HepG2 (cell line): ENCODE results near the gene LMTK2. TPM values are rescaled to one million over a fixed set of nuclear protein-coding genes. Genes with fewer than 3 reads are reported as not detected.

Experiments
- ATAC-seq: fragments of 200-7000 bp; cut with Tn5 transposase; 3 replicates; pipeline ENCODE4 v1.9.1; 2020; ENCODE audit warnings: mild to moderate bottlenecking, moderate library complexity
- BruUV-seq: library from RNA; stranded (reverse); fragments of 400-500 nt; replicated peaks from 2 replicates; lab custom pipeline; 2021; lab: Mats Ljungman, UMichigan
- CTCF ChIA-PET: fragments of 300-600 bp; formaldehyde crosslinking; extraction: SDS; loops from one replicate; lab custom pipeline; 2021; ENCODE audit warnings: low total read pairs, inconsistent platforms, low intra/inter-chr PET ratio; lab: Yijun Ruan, JAX
- POLR2A ChIA-PET: fragments of 350-600 bp; sonication (Branson Sonifier 250); formaldehyde crosslinking; loops from one replicate; lab custom pipeline; 2020; ENCODE audit warnings: antibody characterized with exemption, inconsistent platforms; lab: Yijun Ruan, JAX
- DNase-seq: peaks from one replicate; pipeline ENCODE4 v3.0.0-alpha.2; 2015; ENCODE audit warnings: low spot score
- FAIRE-seq: peaks from 3 replicates; lab custom pipeline; 2011; peaks lifted over from hg19 to GRCh38; lab: Jason Lieb, UNC
- H2AFZ ChIP-seq: one replicate; pipeline ENCODE4 v1.6.1; 2011; ENCODE audit warnings: low read length, inconsistent platforms
- H3K27ac ChIP-seq: fragments of 300-600 bp; 3 replicates; pipeline ENCODE4 v1.8.0; 2011; ENCODE audit warnings: mixed run types, mild to moderate bottlenecking, mixed read lengths, low read length, inconsistent platforms; ENCODE audit not compliant: insufficient read depth; ENCODE audit errors: extremely low read length
- H3K27me3 ChIP-seq, 2 experiments: fragments of 200-600 bp in 1 of 2; 2 replicates in 1 of 2; 3 replicates in 1 of 2; pipeline versions ENCODE4 v1.6.0 to v1.8.0; 2011; ENCODE audit warnings: low read length in 2 of 2, mild to moderate bottlenecking in 2 of 2, moderate library complexity in 2 of 2, inconsistent platforms in 1 of 2; ENCODE audit not compliant: insufficient read depth in 2 of 2, control insufficient read depth in 1 of 2
- H3K36me3 ChIP-seq, 2 experiments: fragments of 200-600 bp in 1 of 2; replicated peaks in 1 of 2; 2 replicates in 1 of 2; 3 replicates in 1 of 2; pipeline versions ENCODE4 v1.5.1 to v1.8.0; 2011; ENCODE audit warnings: low read length in 2 of 2, inconsistent platforms in 1 of 2; ENCODE audit not compliant: insufficient read depth in 2 of 2, control insufficient read depth in 1 of 2
- H3K4me1 ChIP-seq: 2 replicates; pipeline ENCODE4 v1.5.1; 2012; ENCODE audit warnings: low read length, inconsistent platforms; ENCODE audit not compliant: insufficient read depth
- H3K4me2 ChIP-seq: 2 replicates; pipeline ENCODE4 v1.6.0; 2011; ENCODE audit warnings: low read depth, low read length, inconsistent platforms
- H3K4me3 ChIP-seq, 3 experiments: fragments of 200-600 bp in 1 of 3; sonication (generic), shearing (Covaris generic) in 1 of 3; replicated peaks in 1 of 3; 2 replicates each; pipeline ENCODE4 v1.5.1; 2011 to 2016; ENCODE audit warnings: low read length in 3 of 3, inconsistent platforms in 2 of 3, low read depth in 2 of 3, mild to moderate bottlenecking in 2 of 3, control low read depth in 1 of 3, mixed read lengths in 1 of 3; ENCODE audit not compliant: insufficient read depth in 1 of 3
- H3K79me2 ChIP-seq: one replicate; pipeline ENCODE4 v1.6.1; 2011; ENCODE audit warnings: low read length, inconsistent platforms; ENCODE audit not compliant: insufficient read depth
- H3K9ac ChIP-seq: 2 replicates; pipeline ENCODE4 v1.6.0; 2011; ENCODE audit warnings: mild to moderate bottlenecking, low read depth, low read length, inconsistent platforms; ENCODE audit not compliant: insufficient read depth
- H3K9me3 ChIP-seq: 2 replicates; pipeline ENCODE4 v1.5.1; 2012; ENCODE audit warnings: mild to moderate bottlenecking, low read length
- H4K20me1 ChIP-seq: 2 replicates; pipeline ENCODE4 v1.6.0; 2011; ENCODE audit warnings: inconsistent platforms, mild to moderate bottlenecking, low read length, moderate library complexity; ENCODE audit not compliant: insufficient read depth
- BRF2 ChIP-seq: sonication (generic); formaldehyde crosslinking; IDR thresholded peaks from 2 replicates; pipeline ENCODE4 v1.8.1; 2022; ENCODE audit warnings: mild to moderate bottlenecking, missing genetic modification reagents
- CBX1 ChIP-seq: IDR thresholded peaks from one replicate; pipeline ENCODE4 v1.6.1; 2016; ENCODE audit warnings: antibody characterized with exemption, low read depth
- CREBL2 ChIP-seq: sonication (generic); formaldehyde crosslinking; IDR thresholded peaks from 2 replicates; pipeline ENCODE4 v1.8.1; 2023; ENCODE audit warnings: missing genetic modification reagents, mild to moderate bottlenecking, borderline replicate concordance
- GRHL1 ChIP-seq: sonication (generic); formaldehyde crosslinking; conservative IDR thresholded peaks from 2 replicates; pipeline ENCODE4 v1.8.0; 2022; ENCODE audit warnings: missing genetic modification reagents
- PLSCR1 ChIP-seq: sonication (generic); formaldehyde crosslinking; IDR thresholded peaks from 2 replicates; pipeline ENCODE4 v1.5.0; 2020; ENCODE audit warnings: missing genetic modification reagents, mild to moderate bottlenecking, borderline replicate concordance
- ZMYM3 ChIP-seq: sonication (generic); formaldehyde crosslinking; IDR thresholded peaks from 2 replicates; pipeline ENCODE4 v1.5.1; 2020; ENCODE audit warnings: mild to moderate bottlenecking, missing genetic modification reagents
- ZNF580 ChIP-seq: IDR thresholded peaks from 2 replicates; pipeline ENCODE4 v1.6.1; 2016; ENCODE audit warnings: low read depth, borderline replicate concordance
- WGBS: methylation state at CpG from one replicate; pipeline ENCODE4 v1.1.6; 2017; ENCODE audit warnings: low lambda C conversion rate; 5-methylcytosine and 5-hydroxymethylcytosine counted together
- in situ Hi-C: cut with HindIII; loops from 2 replicates; pipeline ENCODE4 v1.10.0; 2017; ENCODE audit warnings: low pct_unique_long_range_greater_than_20kb; ENCODE audit not compliant: extremely low pct_ligation_motif_present
- intact Hi-C: fragments of 100-400 bp; cut with micrococcal nuclease; formaldehyde crosslinking; loops from one replicate; pipeline ENCODE4 v1.10.0; 2022; ENCODE audit not compliant: unreplicated experiment
- polyA plus RNA-seq, 8 experiments: library from polyadenylated mRNA; depleted of rRNA in 3 of 8; stranded (reverse) in 7 of 8; unstranded in 1 of 8; fragments of >200 nt; fragmentation: Illumina TruSeq in 4 of 8; extraction: Trizol in 4 of 8; gene quantifications; 2 replicates each; pipeline versions ENCODE4 v1.2.1 to v1.2.3, GENCODE V29; 2011 to 2016; ENCODE audit warnings: low read depth in 4 of 8, missing spikeins in 1 of 8, mixed read lengths in 1 of 8; ENCODE audit not compliant: insufficient read depth in 1 of 8
- total RNA-seq, 5 experiments: library from RNA; depleted of rRNA; stranded (reverse); fragments of >200 nt; fragmentation: Illumina TruSeq; extraction: Trizol; gene quantifications; 2 replicates each; pipeline ENCODE4 v1.2.3, GENCODE V29; 2016; ENCODE audit warnings: low read depth in 1 of 5

Gene LMTK2
- total and polyA plus RNA-seq, 2 of the 13 experiments (the other 11 are each of a cell fraction or from before 2014, with no cell fraction given) = 9.5 to 11.7 TPM

- ATAC-seq = peak; percentile 58
Observed at GRCh38 chr7:98194672-98195457, 88.2 kb downstream of the LMTK2 start.

More at GRCh38 chr7:98194672-98195457, 88.2 kb downstream of the LMTK2 start:
- Histone ChIP-seq H3K9ac (no peak overlapping the region), H3K27me3 (no peaks in the 10 kb centered on the region), H2AFZ (no peak overlapping the region), H3K36me3 (peaks cover 27 to 67% of the 10 kb centered on the region in 2 experiments), H4K20me1 (0 out of 2 replicates have a peak, but pooled peaks cover 6% of the 10 kb centered on the region), H3K4me3 (no peak overlapping the region), H3K9me3 (no peaks in the 10 kb centered on the region), H3K4me1 (peaks cover 17% of the 10 kb centered on the region; the same call in 1 of the 2 replicates), H3K4me2 (no peak overlapping the region), H3K79me2 (peaks cover 5% of the 10 kb centered on the region), H3K27ac (no peak overlapping the region)
- FAIRE-seq (no peak), DNase-seq (no peak)
- no peak for TF ChIP-seq BRF2
- TF ChIP-seq ZMYM3 (CRISPR knock-in tag) = no peak
- no peak for TF ChIP-seq CREBL2 (CRISPR knock-in tag)
- TF ChIP-seq CBX1 = no peak
- no peak for TF ChIP-seq ZNF580 (CRISPR knock-in tag)
- no peak for TF ChIP-seq PLSCR1 (CRISPR knock-in tag)
- TF ChIP-seq GRHL1 (CRISPR knock-in tag) = no peak
- intact Hi-C loops (no loop called here), in situ Hi-C loops (no loop called here)
- 93% methylated on average over 8 of the region's 8 CpGs for WGBS
- ChIA-PET CTCF (no interaction called here), POLR2A (no interaction called here)
- no TSS peak for BruUV-seq
